Muscle of leg (tissue), 11 donors: Measurements from ENCODE around the gene CEP68. TPM values are rescaled to one million over a fixed set of nuclear protein-coding genes. Genes with fewer than 3 reads are reported as not detected.
A peak's percentile ranks its signal among the peaks of the same experiment; 100 is the strongest.
"Not testable (repeated sequence)": the region's sequence is repeated elsewhere in the genome, so short reads cannot be mapped to it uniquely, and the experiment has no call there.

Experiments
- DNase-seq: peaks from one replicate; pipeline ENCODE4 v3.0.0; 2013
- H3K27ac ChIP-seq: one replicate; pipeline ENCODE4 v1.5.1; 2013; ENCODE audit warnings: mild to moderate bottlenecking, low read length, control low read depth
- H3K27me3 ChIP-seq: one replicate; pipeline ENCODE4 v1.6.1; 2013; ENCODE audit warnings: low read length; ENCODE audit not compliant: control insufficient read depth, insufficient read depth
- H3K36me3 ChIP-seq: one replicate; pipeline ENCODE4 v1.6.1; 2013; ENCODE audit warnings: low read length; ENCODE audit not compliant: control insufficient read depth, insufficient read depth
- H3K4me1 ChIP-seq: one replicate; pipeline ENCODE4 v1.6.1; 2013; ENCODE audit warnings: low read length; ENCODE audit not compliant: control insufficient read depth, insufficient read depth
- H3K4me3 ChIP-seq: one replicate; pipeline ENCODE4 v1.5.1; 2013; ENCODE audit warnings: low read length, control low read depth
- H3K9me3 ChIP-seq: replicated peaks from 2 replicates; pipeline ENCODE4 v1.6.1; 2013; ENCODE audit warnings: low read depth, low read length; ENCODE audit not compliant: control insufficient read depth
- WGBS: methylation state at CpG from one replicate; pipeline ENCODE4 v1.1.5; 2013; ENCODE audit warnings: missing lambda C conversion rate; ENCODE audit not compliant: insufficient coverage; 5-methylcytosine and 5-hydroxymethylcytosine counted together
- polyA plus RNA-seq, 8 donors: library from polyadenylated mRNA; unstranded; fragments of 120-200 nt; gene quantifications; one replicate each; pipeline versions ENCODE4 v1.2.1 to v1.2.3, GENCODE V29; 2013; ENCODE audit warnings: inconsistent platforms in 1 of 8, low replicate concordance in 1 of 8; ENCODE audit not compliant: insufficient read length in 8 of 8, insufficient read depth in 1 of 8
- total RNA-seq: library from RNA; stranded (reverse); fragments of 120-200 nt; gene quantifications from one replicate; pipeline ENCODE4 v1.2.4, GENCODE V29; 2013

The CEP68 gene
- total and polyA plus RNA-seq, 9 donors: 20.3 to 27.4 (median 23.2) TPM

GRCh38 chr2:65020251-65020650 is 36.0 kb upstream of the CEP68 start:
- H3K27ac ChIP-seq, H3K9me3 ChIP-seq, H3K27me3 ChIP-seq, DNase-seq, H3K4me3 ChIP-seq, H3K4me1 ChIP-seq: not testable (repeated sequence)
- peaks cover 55% of the 10 kb centered on the region for H3K36me3 ChIP-seq
- no CpG with 5 or more reads among the region's 1 CpG for WGBS

- Histone ChIP-seq H3K27ac (no peak overlapping the region), H3K4me1 (peaks cover 3% of the 10 kb centered on the region), H3K4me3 (no peak overlapping the region), H3K36me3 (peaks cover 55% of the 10 kb centered on the region), H3K27me3 (no peaks in the 10 kb centered on the region), H3K9me3 (no peaks in the 10 kb centered on the region)
- no peak for DNase-seq
- 72% methylated on average over 7 of the region's 11 CpGs for WGBS
These were observed 35.2 kb upstream of the CEP68 start for GRCh38 chr2:65020943-65021528.

- no peaks in the 10 kb centered on the region for H3K27me3 ChIP-seq
- peaks cover 49% of the 10 kb centered on the region for H3K36me3 ChIP-seq
- peaks cover 3% of the 10 kb centered on the region for H3K4me1 ChIP-seq
- DNase-seq: no peak
- H3K27ac ChIP-seq: no peak overlapping the region
- H3K4me3 ChIP-seq: no peak overlapping the region
- WGBS: 90% methylated on average over 2 of the region's 4 CpGs
- H3K9me3 ChIP-seq: no peaks in the 10 kb centered on the region
These were observed 34.5 kb upstream of the CEP68 start for GRCh38 chr2:65021709-65022108.

GRCh38 chr2:65022189-65022588 is 34.0 kb upstream of the CEP68 start:
- Histone ChIP-seq H3K4me3 (no peak overlapping the region), H3K4me1 (no peaks in the 10 kb centered on the region), H3K9me3 (no peaks in the 10 kb centered on the region), H3K27ac (no peak overlapping the region), H3K27me3 (no peaks in the 10 kb centered on the region), H3K36me3 (peaks cover 46% of the 10 kb centered on the region)
- no peak for DNase-seq
- WGBS: no CpG with 5 or more reads among the region's 6 CpGs

GRCh38 chr2:65023742-65024141 is 32.5 kb upstream of the CEP68 start:
- 81% methylated on average over 4 of the region's 8 CpGs for WGBS
- peaks cover 37% of the 10 kb centered on the region for H3K36me3 ChIP-seq

GRCh38 chr2:65024149-65024829 is 31.9 kb upstream of the CEP68 start:
- DNase-seq: no peak
- no peaks in the 10 kb centered on the region for H3K27me3 ChIP-seq
- 77% methylated on average over 3 of the region's 7 CpGs for WGBS
- H3K4me3 ChIP-seq: no peak overlapping the region
- no peak overlapping the region for H3K27ac ChIP-seq
- H3K36me3 ChIP-seq: peaks cover 31% of the 10 kb centered on the region
- no peaks in the 10 kb centered on the region for H3K4me1 ChIP-seq
- H3K9me3 ChIP-seq: no peaks in the 10 kb centered on the region

More at GRCh38 chr2:65023742-65024141, 32.5 kb upstream of the CEP68 start:
- no peak for DNase-seq
- no peak overlapping the region for H3K27ac ChIP-seq
- H3K4me1 ChIP-seq: no peaks in the 10 kb centered on the region
- H3K4me3 ChIP-seq: no peak overlapping the region
- no peaks in the 10 kb centered on the region for H3K27me3 ChIP-seq
- H3K9me3 ChIP-seq: no peaks in the 10 kb centered on the region

GRCh38 chr2:65025453-65026123 is 30.6 kb upstream of the CEP68 start:
- H3K4me3 ChIP-seq: no peak overlapping the region
- H3K27me3 ChIP-seq: no peaks in the 10 kb centered on the region
- H3K9me3 ChIP-seq: no peaks in the 10 kb centered on the region
- H3K4me1 ChIP-seq: peaks cover under 1% of the 10 kb centered on the region
- H3K27ac ChIP-seq: no peak overlapping the region
- WGBS: 94% methylated on average over 4 of the region's 8 CpGs
- peaks cover 24% of the 10 kb centered on the region for H3K36me3 ChIP-seq
- DNase-seq: peak; percentile 58

GRCh38 chr2:65026154-65026553 is 30.1 kb upstream of the CEP68 start:
- no CpG with 5 or more reads among the region's 8 CpGs for WGBS
- Histone ChIP-seq H3K9me3 (no peaks in the 10 kb centered on the region), H3K27me3 (no peaks in the 10 kb centered on the region), H3K4me3 (no peak overlapping the region), H3K36me3 (peaks cover 19% of the 10 kb centered on the region), H3K4me1 (peaks cover 3% of the 10 kb centered on the region), H3K27ac (no peak overlapping the region)
- no peak for DNase-seq

- no peak for DNase-seq
- WGBS: 90% methylated on average over 8 of the region's 13 CpGs
- H3K4me1 ChIP-seq: peaks cover 7% of the 10 kb centered on the region
- H3K9me3 ChIP-seq: no peaks in the 10 kb centered on the region
- H3K4me3 ChIP-seq: no peak overlapping the region
- H3K36me3 ChIP-seq: peaks cover 11% of the 10 kb centered on the region
- no peak overlapping the region for H3K27ac ChIP-seq
- H3K27me3 ChIP-seq: no peaks in the 10 kb centered on the region
These were observed 29.3 kb upstream of the CEP68 start for GRCh38 chr2:65026704-65027464.
